A673 (cell line): Measurements from ENCODE around the gene MYL2. TPM values are rescaled to one million over a fixed set of nuclear protein-coding genes. Genes with fewer than 3 reads are reported as not detected.

Source experiments
- Bru-seq: library from RNA; stranded (reverse); fragments of 400-500 nt; gene quantifications from one replicate; lab custom pipeline; 2021; lab: Mats Ljungman, UMichigan
- BruChase-seq, 2 experiments: library from RNA; stranded (reverse); fragments of 400-500 nt; gene quantifications; one replicate each; lab custom pipeline; 2021; lab: Mats Ljungman, UMichigan
- BruUV-seq: library from RNA; stranded (reverse); fragments of 400-500 nt; replicated peaks from 2 replicates; lab custom pipeline; 2021; lab: Mats Ljungman, UMichigan
- CTCF ChIA-PET: fragments of 300-600 bp; sonication (Branson Sonifier 250); formaldehyde crosslinking; loops from one replicate; lab custom pipeline; 2022; ENCODE audit warnings: antibody characterized with exemption; lab: Charles Lee
- POLR2A ChIA-PET: fragments of 300-600 bp; sonication (Branson Sonifier 250); formaldehyde crosslinking; loops from one replicate; lab custom pipeline; 2022; ENCODE audit warnings: antibody characterized with exemption; ENCODE audit not compliant: low non-redundant PET; lab: Charles Lee
- DNase-seq: peaks from one replicate; pipeline ENCODE4 v3.0.0-alpha.2; 2015; ENCODE audit warnings: low spot score
- H3K27ac ChIP-seq: fragments of 200-600 bp; sonication (generic); 2 replicates; pipeline ENCODE4 v1.5.1; 2016; ENCODE audit warnings: mixed run types, low read depth, mild to moderate bottlenecking, mixed read lengths, antibody characterized with exemption, low read length; ENCODE audit not compliant: poor library complexity, severe bottlenecking
- H3K27me3 ChIP-seq: fragments of 200-600 bp; sonication (generic); replicated peaks from 2 replicates; pipeline ENCODE4 v1.6.1; 2017; ENCODE audit warnings: mixed run types, low read depth, mild to moderate bottlenecking, mixed read lengths, antibody characterized with exemption, low read length; ENCODE audit not compliant: insufficient read depth, poor library complexity
- H3K36me3 ChIP-seq: fragments of 200-600 bp; sonication (generic); 2 replicates; pipeline ENCODE4 v1.6.1; 2016; ENCODE audit warnings: mixed run types, mild to moderate bottlenecking, mixed read lengths, antibody characterized with exemption, low read length; ENCODE audit not compliant: insufficient read depth, poor library complexity, severe bottlenecking
- H3K4me1 ChIP-seq: fragments of 200-600 bp; sonication (generic); 2 replicates; pipeline ENCODE4 v1.6.1; 2017; ENCODE audit warnings: mixed run types, mild to moderate bottlenecking, mixed read lengths, antibody characterized with exemption, low read length; ENCODE audit not compliant: insufficient read depth, poor library complexity, severe bottlenecking
- H3K4me3 ChIP-seq: fragments of 200-600 bp; sonication (generic); 2 replicates; pipeline ENCODE4 v1.5.1; 2016; ENCODE audit warnings: low read depth, mixed run types, mild to moderate bottlenecking, mixed read lengths, low read length; ENCODE audit not compliant: poor library complexity, severe bottlenecking
- H3K9me3 ChIP-seq: fragments of 200-600 bp; sonication (generic); 2 replicates; pipeline ENCODE4 v1.6.1; 2016; ENCODE audit warnings: mixed run types, low read depth, mild to moderate bottlenecking, mixed read lengths, antibody characterized with exemption, low read length; ENCODE audit not compliant: poor library complexity, severe bottlenecking
- CTCF ChIP-seq: fragments of 300-800, 200-600 bp; sonication (generic); conservative IDR thresholded peaks from 2 replicates; pipeline ENCODE4 v1.5.1; 2017; ENCODE audit warnings: low read depth, mild to moderate bottlenecking, antibody characterized with exemption, low read length, moderate library complexity, mixed read lengths
- EZH2 ChIP-seq: fragments of 200-600 bp; sonication (generic); IDR thresholded peaks from 2 replicates; pipeline ENCODE4 v1.6.1; 2017; ENCODE audit warnings: borderline replicate concordance, low read depth, mild to moderate bottlenecking, mixed read lengths, antibody characterized with exemption, low read length; ENCODE audit not compliant: poor library complexity, severe bottlenecking
- intact Hi-C: fragments of 100-400 bp; cut with micrococcal nuclease; formaldehyde crosslinking; loops from one replicate; pipeline ENCODE4 v1.10.0; 2022; ENCODE audit not compliant: unreplicated experiment
- long read RNA-seq: library from polyadenylated mRNA; stranded (forward); transcript quantifications from one replicate; pipeline ENCODE4 v2.0.0, GENCODE V29; 2022
- total RNA-seq: library from RNA; stranded (reverse); gene quantifications from 2 replicates; pipeline ENCODE4 v1.2.3, GENCODE V29; 2021

MYL2 gene, protein sequence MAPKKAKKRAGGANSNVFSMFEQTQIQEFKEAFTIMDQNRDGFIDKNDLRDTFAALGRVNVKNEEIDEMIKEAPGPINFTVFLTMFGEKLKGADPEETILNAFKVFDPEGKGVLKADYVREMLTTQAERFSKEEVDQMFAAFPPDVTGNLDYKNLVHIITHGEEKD
- total RNA-seq: not detected in 2 replicates
- Bru-seq, nascent RNA: not detected
- BruChase-seq, experiment 1, labeled RNA remaining after a 2-hour chase: not detected
- BruChase-seq, experiment 2, labeled RNA remaining after a 6-hour chase: not detected
- long read RNA-seq: 0 reads

- DNase-seq: no peak
- Histone ChIP-seq H3K27me3 (no peaks in the 10 kb centered on the region), H3K27ac (no peak within 1 kb of the TSS), H3K4me3 (no peak within 1 kb of the TSS), H3K9me3 (no peaks in the 10 kb centered on the region), H3K4me1 (no peaks in the 10 kb centered on the region), H3K36me3 (no peaks in the 10 kb centered on the region)
- ChIA-PET POLR2A (no interaction called here), CTCF (no interaction called here)
- TF ChIP-seq EZH2 (no peak), CTCF (no peak)
- intact Hi-C loops: no loop called here
- BruUV-seq: no TSS peak
These were observed at the start of gene MYL2 for GRCh38 chr12:110920324-110920910. Gene MYL2, minus strand, starts transcription at chr12:110920579. Its CDS starts 50 bp downstream, at chr12:110920529.

DNA sequence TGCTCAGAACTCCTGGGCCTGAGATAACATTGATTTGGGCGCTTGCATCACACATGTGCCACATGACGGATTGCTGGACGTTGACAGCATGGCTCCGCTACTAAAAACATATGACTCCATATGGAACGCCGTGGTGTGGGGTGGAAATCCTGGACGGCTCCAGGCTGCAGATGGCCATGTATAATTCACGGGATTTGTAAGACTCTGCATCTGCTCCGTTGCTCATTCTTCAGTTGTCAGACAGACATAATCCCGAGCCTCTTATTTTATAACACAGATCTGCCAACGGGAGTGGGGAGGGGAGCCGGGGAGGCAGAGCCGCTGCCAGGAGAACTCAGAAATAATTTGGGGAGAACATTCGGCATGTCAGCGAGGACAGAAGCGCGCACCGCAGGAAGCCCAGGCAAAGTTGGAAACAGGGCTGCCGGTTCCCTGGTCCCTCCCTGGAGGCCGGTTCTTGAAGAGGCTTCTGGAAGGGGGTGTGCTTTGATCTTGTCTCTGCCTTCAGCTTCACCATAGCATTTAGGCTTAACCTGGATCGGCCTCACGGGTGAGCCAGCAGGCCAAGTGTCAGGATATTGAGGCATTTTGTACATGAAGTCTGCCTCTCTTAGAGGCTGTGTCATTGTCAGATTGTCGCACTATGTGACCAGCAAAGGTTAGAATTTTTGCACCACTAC lies 45.8 kb upstream of the MYL2 start:
- intact Hi-C loops: no loop called here
- Histone ChIP-seq H3K4me3 (no peak overlapping the region), H3K27me3 (peaks cover 4% of the 10 kb centered on the region), H3K9me3 (no peaks in the 10 kb centered on the region), H3K27ac (no peak overlapping the region), H3K36me3 (no peaks in the 10 kb centered on the region), H3K4me1 (no peaks in the 10 kb centered on the region)
- POLR2A ChIA-PET: no interaction called here
- DNase-seq: no peak
- no TSS peak for BruUV-seq
- no peak for TF ChIP-seq CTCF
- TF ChIP-seq EZH2: no peak
- CTCF ChIA-PET: no interaction called here

- Histone ChIP-seq H3K9me3 (no peaks in the 10 kb centered on the region), H3K27ac (no peak overlapping the region), H3K27me3 (peaks cover 4% of the 10 kb centered on the region), H3K36me3 (no peaks in the 10 kb centered on the region), H3K4me3 (no peak overlapping the region), H3K4me1 (no peaks in the 10 kb centered on the region)
- BruUV-seq: no TSS peak
- TF ChIP-seq CTCF: no peak
- no peak for TF ChIP-seq EZH2
- no peak for DNase-seq
- CTCF ChIA-PET: no interaction called here
- POLR2A ChIA-PET: no interaction called here
- intact Hi-C loops: no loop called here
These were observed 45.2 kb upstream of the MYL2 start for GRCh38 chr12:110965574-110965973.
